Measurements from ENCODE around the gene FAS.

Gene FAS

GRCh38 chr10:89037096-89037495 is 46.5 kb downstream of the FAS start:
- ChIA-PET CTCF (interaction anchor here (0.7 to 1.4 kb wide), 3 partner anchors 16 to 171 kb away, joined by 3 to 4 read pairs (median 3); no protein-coding TSS in a partner anchor), POLR2A (ENCODE audit: low non-redundant PET) (no interaction called here)
- DNase-seq (ENCODE audit: low spot score), result no peak
- H3K27ac ChIP-seq, result no peak overlapping the region
- no peak for TF ChIP-seq CTCF (conservative IDR thresholded peaks at IDR 0.05; ENCODE audit: low read depth)

GRCh38 chr10:89042562-89042961 is 52.0 kb downstream of the FAS start:
- ChIA-PET CTCF (interaction anchor here (0.8 to 1.0 kb wide), 2 partner anchors 13 to 175 kb away, joined by 3 to 5 read pairs; no protein-coding TSS in a partner anchor), POLR2A (ENCODE audit: low non-redundant PET) (no interaction called here)
- H3K27ac ChIP-seq, result peak overlapping the region; percentile 23; the same call in 1 of the 2 replicates
- TF ChIP-seq CTCF (conservative IDR thresholded peaks at IDR 0.05; ENCODE audit: low read depth), result no peak
- peak; percentile 63 for DNase-seq (ENCODE audit: low spot score)

GRCh38 chr10:89043052-89043451 is 52.5 kb downstream of the FAS start:
- ChIA-PET CTCF (interaction anchor here (0.8 to 1.0 kb wide), 2 partner anchors 13 to 174 kb away, joined by 3 to 5 read pairs; no protein-coding TSS in a partner anchor), POLR2A (ENCODE audit: low non-redundant PET) (no interaction called here)
- no peak for TF ChIP-seq CTCF (conservative IDR thresholded peaks at IDR 0.05; ENCODE audit: low read depth)
- no peak for DNase-seq (ENCODE audit: low spot score)
- H3K27ac ChIP-seq, result no peak overlapping the region

GRCh38 chr10:89047397-89047796 is 56.8 kb downstream of the FAS start:
- TF ChIP-seq CTCF (conservative IDR thresholded peaks at IDR 0.05; ENCODE audit: low read depth), result no peak
- POLR2A ChIA-PET (ENCODE audit: low non-redundant PET), result no interaction called here
- CTCF ChIA-PET, result no interaction called here
- no peak for DNase-seq (ENCODE audit: low spot score)
- H3K27ac ChIP-seq, result no peak overlapping the region

GRCh38 chr10:89051593-89051992 is 61.0 kb downstream of the FAS start:
- no peak overlapping the region for H3K27ac ChIP-seq
- TF ChIP-seq CTCF (conservative IDR thresholded peaks at IDR 0.05; ENCODE audit: low read depth), result no peak
- ChIA-PET POLR2A (ENCODE audit: low non-redundant PET) (no interaction called here), CTCF (no interaction called here)
- DNase-seq (ENCODE audit: low spot score), result no peak

GRCh38 chr10:89053555-89053954 is 63.0 kb downstream of the FAS start:
- no peak for TF ChIP-seq CTCF (conservative IDR thresholded peaks at IDR 0.05; ENCODE audit: low read depth)
- ChIA-PET POLR2A (ENCODE audit: low non-redundant PET) (no interaction called here), CTCF (no interaction called here)
- no peak overlapping the region for H3K27ac ChIP-seq
- no peak for DNase-seq (ENCODE audit: low spot score)
